Neural crest cell (in vitro differentiated cells): ENCODE data around the gene WHRN. TPM values are rescaled to one million over a fixed set of nuclear protein-coding genes. Genes with fewer than 3 reads are reported as not detected.

Experiments used
- DNase-seq: peaks from one replicate; pipeline ENCODE4 v3.0.0; 2021; ENCODE audit warnings: low read depth, mixed read lengths, low spot score
- H3K27ac Mint-ChIP-seq: one replicate; pipeline ENCODE4 v1.8.0; 2021; ENCODE audit warnings: mild to moderate bottlenecking, mixed read lengths; ENCODE audit not compliant: unreplicated experiment
- H3K27me3 Mint-ChIP-seq: 2 replicates; pipeline ENCODE4 v1.8.0; 2021; ENCODE audit warnings: low read depth, mild to moderate bottlenecking, mixed read lengths
- H3K36me3 Mint-ChIP-seq: 2 replicates; pipeline ENCODE4 v1.8.0; 2021; ENCODE audit warnings: low read depth, mild to moderate bottlenecking, mixed read lengths
- H3K4me1 Mint-ChIP-seq: 2 replicates; pipeline ENCODE4 v1.8.0; 2021; ENCODE audit warnings: mixed read lengths
- H3K4me3 Mint-ChIP-seq: one replicate; pipeline ENCODE4 v1.8.0; 2021; ENCODE audit warnings: mild to moderate bottlenecking, mixed read lengths
- H3K9me3 Mint-ChIP-seq: 2 replicates; pipeline ENCODE4 v1.8.0; 2021; ENCODE audit warnings: mixed read lengths
- CTCF ChIP-seq: fragments of 200-600 bp; sonication (generic); conservative IDR thresholded peaks from 2 replicates; pipeline ENCODE4 v1.5.0; 2021; ENCODE audit warnings: antibody characterized with exemption, mild to moderate bottlenecking
- total RNA-seq: library from RNA; stranded (reverse); gene quantifications from 2 replicates; pipeline ENCODE4 v1.2.1, GENCODE V29; 2021

WHRN gene
- total RNA-seq, 1 donor from 2014 or later = 8.9 TPM

- no peak for TF ChIP-seq CTCF
- Mint-ChIP-seq H3K4me3 (no peak overlapping the region), H3K36me3 (peaks cover 5% of the 10 kb centered on the region), H3K27ac (no peak overlapping the region), H3K9me3 (peaks cover 4% of the 10 kb centered on the region), H3K4me1 (peaks cover 29% of the 10 kb centered on the region), H3K27me3 (no peaks in the 10 kb centered on the region)
- no peak for DNase-seq
Observed at GRCh38 chr9:114372921-114373448, 132.3 kb downstream of the WHRN start.

GRCh38 chr9:114371973-114372917 lies 133.0 kb downstream of the WHRN start:
- no peak for TF ChIP-seq CTCF
- H3K9me3 Mint-ChIP-seq = peaks cover 4% of the 10 kb centered on the region
- no peak overlapping the region for H3K4me3 Mint-ChIP-seq
- H3K27me3 Mint-ChIP-seq = no peaks in the 10 kb centered on the region
- DNase-seq = no peak
- peaks cover 5% of the 10 kb centered on the region for H3K36me3 Mint-ChIP-seq
- peak overlapping the region; percentile 57 for H3K27ac Mint-ChIP-seq
- peaks cover 29% of the 10 kb centered on the region for H3K4me1 Mint-ChIP-seq

- DNase-seq = no peak
- Mint-ChIP-seq H3K27me3 (no peaks in the 10 kb centered on the region), H3K4me1 (peaks cover 29% of the 10 kb centered on the region), H3K36me3 (peaks cover 5% of the 10 kb centered on the region), H3K4me3 (no peak overlapping the region), H3K27ac (peak overlapping the region; percentile 50), H3K9me3 (peaks cover 4% of the 10 kb centered on the region)
- TF ChIP-seq CTCF = no peak
Observed at GRCh38 chr9:114371343-114371944, 133.8 kb downstream of the WHRN start.

- peaks cover 29% of the 10 kb centered on the region for H3K4me1 Mint-ChIP-seq
- peaks cover 5% of the 10 kb centered on the region for H3K36me3 Mint-ChIP-seq
- H3K27ac Mint-ChIP-seq = peak overlapping the region; percentile 50
- no peak for DNase-seq
- no peaks in the 10 kb centered on the region for H3K27me3 Mint-ChIP-seq
- H3K4me3 Mint-ChIP-seq = no peak overlapping the region
- peaks cover 4% of the 10 kb centered on the region for H3K9me3 Mint-ChIP-seq
- no peak for TF ChIP-seq CTCF
Observed at GRCh38 chr9:114370968-114371320, 134.3 kb downstream of the WHRN start.

GRCh38 chr9:114370251-114370967 lies 134.9 kb downstream of the WHRN start:
- Mint-ChIP-seq H3K27me3 (no peaks in the 10 kb centered on the region), H3K36me3 (peaks cover 5% of the 10 kb centered on the region), H3K9me3 (peaks cover 4% of the 10 kb centered on the region), H3K27ac (peak overlapping the region; percentile 48), H3K4me1 (peaks cover 29% of the 10 kb centered on the region), H3K4me3 (no peak overlapping the region)
- no peak for DNase-seq
- no peak for TF ChIP-seq CTCF
